GM12891 (cell line): Measurements from ENCODE around the gene CNNM2.

ENCODE experiments used
- POLR2A ChIP-seq: IDR thresholded peaks from 2 replicates; pipeline ENCODE4 v1.6.1; 2011; ENCODE audit warnings: low read depth, low read length, control low read depth
- POLR2AphosphoS5 ChIP-seq: IDR thresholded peaks from 2 replicates; pipeline ENCODE4 v1.6.1; 2011; ENCODE audit warnings: low read depth, low read length, control low read depth

DNA sequence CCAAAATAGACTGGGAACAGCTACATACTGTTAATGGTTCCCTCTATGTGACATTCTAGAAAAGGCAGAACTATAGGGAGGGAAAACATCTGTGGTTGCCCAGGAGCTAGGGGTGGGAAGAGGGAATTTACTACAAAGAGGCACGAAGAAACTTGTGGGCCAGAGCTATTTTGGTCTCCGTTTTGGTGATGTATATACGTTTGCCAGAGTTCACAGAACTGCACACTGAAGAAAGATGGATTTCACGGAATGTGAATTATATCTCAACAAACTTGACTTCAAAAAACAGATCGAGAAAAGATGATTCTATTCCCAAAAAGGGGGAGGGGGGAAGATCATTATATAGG lies 49.2 kb upstream of the CNNM2 start:
- no peak for TF ChIP-seq POLR2A
- TF ChIP-seq POLR2AphosphoS5 = no peak
